SK-N-MC (cell line): ENCODE results near the gene RND3.

ENCODE experiments used
- DNase-seq: peaks from one replicate; pipeline ENCODE4 v3.0.0-alpha.2; 2011; ENCODE audit warnings: low read depth, low spot score
- H3K27ac ChIP-seq: fragments of 200-600 bp; sonication (generic); 2 replicates; pipeline ENCODE4 v1.5.1; 2016; ENCODE audit warnings: mixed run types
- H3K36me3 ChIP-seq: fragments of 200-600 bp; sonication (generic); 2 replicates; pipeline ENCODE4 v1.6.1; 2017; ENCODE audit warnings: antibody characterized with exemption, low read length, mixed read lengths; ENCODE audit not compliant: insufficient read depth
- H3K4me3 ChIP-seq: fragments of 200-600 bp; sonication (generic); 2 replicates; pipeline ENCODE4 v1.5.1; 2016
- H3K9ac ChIP-seq: fragments of 200-600 bp; sonication (generic); 2 replicates; pipeline ENCODE4 v1.8.0; 2017; ENCODE audit warnings: mixed run types, mixed read lengths; ENCODE audit not compliant: insufficient read length
- H3K9me3 ChIP-seq: fragments of 200-600 bp; sonication (generic); 2 replicates; pipeline ENCODE4 v1.6.1; 2017; ENCODE audit warnings: low read depth, mild to moderate bottlenecking, antibody characterized with exemption, low read length, moderate library complexity, mixed read lengths
- EZH2 ChIP-seq: fragments of 200-600 bp; sonication (generic); IDR thresholded peaks from one replicate; pipeline ENCODE4 v1.6.1; 2017; ENCODE audit warnings: antibody characterized with exemption
- FOXP2 ChIP-seq: optimal IDR thresholded peaks from 2 replicates; pipeline ENCODE3; 2011; ENCODE audit warnings: mild to moderate bottlenecking, moderate library complexity; ENCODE audit not compliant: insufficient read depth; ENCODE audit errors: extremely low read length, control extremely low read depth
- POLR2AphosphoS5 ChIP-seq: IDR thresholded peaks from 2 replicates; pipeline ENCODE4 v1.6.1; 2012; ENCODE audit warnings: mild to moderate bottlenecking, low read depth, low read length, borderline replicate concordance

Gene RND3

GRCh38 chr2:150418916-150419315 is 68.6 kb downstream of the RND3 start:
- Histone ChIP-seq H3K4me3 (no peak overlapping the region), H3K27ac (no peak overlapping the region), H3K9me3 (no peaks in the 10 kb centered on the region), H3K36me3 (no peaks in the 10 kb centered on the region), H3K9ac (no peak overlapping the region)
- TF ChIP-seq FOXP2, result no peak
- TF ChIP-seq EZH2, result no peak
- no peak for TF ChIP-seq POLR2AphosphoS5
- no peak for DNase-seq
